Endothelial cell of umbilical vein (primary cell): ENCODE data around the gene LCOR. TPM values are rescaled to one million over a fixed set of nuclear protein-coding genes. Genes with fewer than 3 reads are reported as not detected.

Source experiments
- BruUV-seq: library from RNA; stranded (reverse); fragments of 400-500 nt; replicated peaks from 2 replicates; lab custom pipeline; 2021; lab: Mats Ljungman, UMichigan
- CTCF ChIA-PET: fragments of 300-600, 350-600 bp; sonication (Branson Sonifier 250); formaldehyde crosslinking; loops from one replicate; lab custom pipeline; 2021; ENCODE audit warnings: antibody characterized with exemption, inconsistent platforms; lab: Charles Lee
- POLR2A ChIA-PET: fragments of 300-600, 350-600 bp; sonication (Branson Sonifier 250); formaldehyde crosslinking; loops from one replicate; lab custom pipeline; 2021; ENCODE audit warnings: antibody characterized with exemption, inconsistent platforms; lab: Charles Lee
- DNase-seq: peaks from one replicate; pipeline ENCODE4 v3.0.0-alpha.2; 2011; ENCODE audit warnings: low read depth, low spot score
- FAIRE-seq: peaks from 2 replicates; lab custom pipeline; 2011; peaks lifted over from hg19 to GRCh38; lab: Jason Lieb, UNC
- H2AFZ ChIP-seq: 2 replicates; pipeline ENCODE4 v1.6.0; 2012; ENCODE audit warnings: low read depth, low read length, control low read depth, inconsistent platforms
- H3K27ac ChIP-seq: 2 replicates; pipeline ENCODE4 v1.5.1; 2011; ENCODE audit warnings: low read depth, mild to moderate bottlenecking, control low read depth, low read length, moderate library complexity; ENCODE audit not compliant: insufficient read depth
- H3K27me3 ChIP-seq, 2 experiments: 2 replicates each; pipeline versions ENCODE4 v1.6.0 to v1.6.1; 2011; ENCODE audit warnings: low read length in 2 of 2, mixed read lengths in 1 of 2; ENCODE audit not compliant: control insufficient read depth in 2 of 2, insufficient read depth in 2 of 2
- H3K36me3 ChIP-seq, 2 experiments: 2 replicates in 1 of 2; 3 replicates in 1 of 2; pipeline ENCODE4 v1.5.1; 2011; ENCODE audit warnings: low read length in 2 of 2, mild to moderate bottlenecking in 1 of 2, moderate library complexity in 1 of 2; ENCODE audit not compliant: control insufficient read depth in 2 of 2, insufficient read depth in 2 of 2; ENCODE audit errors: extremely low read depth in 1 of 2
- H3K4me1 ChIP-seq: 3 replicates; pipeline ENCODE4 v1.5.1; 2011; ENCODE audit warnings: mild to moderate bottlenecking, low read length; ENCODE audit not compliant: control insufficient read depth, insufficient read depth; ENCODE audit errors: extremely low read depth
- H3K4me2 ChIP-seq: 2 replicates; pipeline ENCODE4 v1.6.1; 2011; ENCODE audit warnings: low read length, control low read depth, mixed read lengths; ENCODE audit not compliant: insufficient read depth
- H3K4me3 ChIP-seq, 3 experiments: fragments of 200-600 bp in 1 of 3; sonication (generic), shearing (Covaris generic) in 1 of 3; replicated peaks in 1 of 3; 2 replicates each; pipeline ENCODE4 v1.5.1; 2011 to 2016; ENCODE audit warnings: control low read depth in 3 of 3, low read length in 3 of 3, mild to moderate bottlenecking in 2 of 3, inconsistent platforms in 1 of 3, low read depth in 1 of 3, moderate library complexity in 1 of 3; ENCODE audit not compliant: insufficient read depth in 1 of 3
- H3K79me2 ChIP-seq: 2 replicates; pipeline ENCODE4 v1.6.0; 2012; ENCODE audit warnings: low read length, inconsistent platforms; ENCODE audit not compliant: control insufficient read depth, insufficient read depth
- H3K9ac ChIP-seq: replicated peaks from 2 replicates; pipeline ENCODE3; 2011; ENCODE audit warnings: low read length, control low read depth; ENCODE audit not compliant: insufficient read depth; ENCODE audit errors: extremely low read depth
- H3K9me1 ChIP-seq: replicated peaks from 3 replicates; pipeline ENCODE4 v1.6.0; 2011; ENCODE audit warnings: mild to moderate bottlenecking, low read length; ENCODE audit not compliant: control insufficient read depth, insufficient read depth; ENCODE audit errors: extremely low read depth
- H3K9me3 ChIP-seq: replicated peaks from 2 replicates; pipeline ENCODE4 v1.5.1; 2012; ENCODE audit warnings: low read length, inconsistent platforms; ENCODE audit not compliant: control insufficient read depth, insufficient read depth
- H4K20me1 ChIP-seq: replicated peaks from 2 replicates; pipeline ENCODE3; 2011; ENCODE audit warnings: mild to moderate bottlenecking, low read length; ENCODE audit not compliant: control insufficient read depth, insufficient read depth; ENCODE audit errors: extremely low read depth
- EZH2 ChIP-seq: IDR thresholded peaks from 2 replicates; pipeline ENCODE4 v1.6.1; 2012; ENCODE audit warnings: borderline replicate concordance, low read depth, mild to moderate bottlenecking, moderate library complexity, low read length, inconsistent platforms; ENCODE audit not compliant: severe bottlenecking
- FOS ChIP-seq: IDR thresholded peaks from 2 replicates; pipeline ENCODE4 v1.6.1; 2011; ENCODE audit warnings: mild to moderate bottlenecking, low read length, moderate library complexity, borderline replicate concordance; ENCODE audit not compliant: insufficient read depth
- GATA2 ChIP-seq: IDR thresholded peaks from 2 replicates; pipeline ENCODE4 v1.7.0; 2011; ENCODE audit warnings: low read depth, mild to moderate bottlenecking, moderate library complexity, mixed read lengths, low read length; ENCODE audit not compliant: insufficient read length, insufficient read depth
- JUN ChIP-seq: IDR thresholded peaks from 2 replicates; pipeline ENCODE4 v1.6.1; 2011; ENCODE audit warnings: borderline replicate concordance, low read depth; ENCODE audit not compliant: insufficient read length, insufficient read depth
- MYC ChIP-seq: IDR thresholded peaks from one replicate; pipeline ENCODE4 v1.6.1; 2011; ENCODE audit warnings: mild to moderate bottlenecking, low read depth, low read length
- POLR2A ChIP-seq: IDR thresholded peaks from 2 replicates; pipeline ENCODE4 v1.6.1; 2012; ENCODE audit warnings: low read depth, mild to moderate bottlenecking, control low read depth, low read length
- POLR2AphosphoS5 ChIP-seq: IDR thresholded peaks from 2 replicates; pipeline ENCODE4 v1.6.1; 2012; ENCODE audit warnings: low read depth, mild to moderate bottlenecking, control low read depth, low read length, moderate library complexity; ENCODE audit not compliant: insufficient read depth
- dilution Hi-C: fragments of 300-500 bp; cut with MboI; formaldehyde crosslinking; loops from one replicate; pipeline ENCODE4 v1.15.0; 2019; ENCODE audit warnings: low sequenced_read_pairs; ENCODE audit not compliant: extremely low pct_ligation_motif_present
- intact Hi-C: fragments of 100-400 bp; cut with micrococcal nuclease; formaldehyde crosslinking; loops from one replicate; pipeline ENCODE4 v1.10.0; 2022
- polyA plus RNA-seq, 4 experiments: library from polyadenylated mRNA; depleted of rRNA in 3 of 4; stranded (reverse) in 3 of 4; unstranded in 1 of 4; fragments of >200 nt; gene quantifications; 2 replicates each; pipeline versions ENCODE4 v1.2.1 to v1.2.3, GENCODE V29; 2011 to 2012; ENCODE audit warnings: missing spikeins in 1 of 4
- total RNA-seq: library from RNA; stranded (reverse); gene quantifications from 2 replicates; pipeline ENCODE4 v1.2.3, GENCODE V29; 2021
- TF ChIP-seq, protein P1 (sequence below): IDR thresholded peaks from 2 replicates; pipeline ENCODE4 v1.6.1; 2011; ENCODE audit not compliant: insufficient read depth, insufficient read length
- TF ChIP-seq, protein P2 (sequence below), 2 donors: IDR thresholded peaks; 1 replicate in 1 of 2; 2 replicates in 1 of 2; pipeline ENCODE4 v1.5.1; 2011; ENCODE audit warnings: low read length in 2 of 2, mild to moderate bottlenecking in 2 of 2, moderate library complexity in 2 of 2, control low read depth in 1 of 2, inconsistent platforms in 1 of 2, low read depth in 1 of 2; ENCODE audit not compliant: insufficient read depth in 1 of 2; ENCODE audit errors: extremely low read depth in 1 of 2

Gene LCOR
- total and polyA plus RNA-seq, 2 donors (not counting 3 experiments of a cell fraction or from before 2014, with no cell fraction given), result 11.6 to 39.0 TPM

DNA sequence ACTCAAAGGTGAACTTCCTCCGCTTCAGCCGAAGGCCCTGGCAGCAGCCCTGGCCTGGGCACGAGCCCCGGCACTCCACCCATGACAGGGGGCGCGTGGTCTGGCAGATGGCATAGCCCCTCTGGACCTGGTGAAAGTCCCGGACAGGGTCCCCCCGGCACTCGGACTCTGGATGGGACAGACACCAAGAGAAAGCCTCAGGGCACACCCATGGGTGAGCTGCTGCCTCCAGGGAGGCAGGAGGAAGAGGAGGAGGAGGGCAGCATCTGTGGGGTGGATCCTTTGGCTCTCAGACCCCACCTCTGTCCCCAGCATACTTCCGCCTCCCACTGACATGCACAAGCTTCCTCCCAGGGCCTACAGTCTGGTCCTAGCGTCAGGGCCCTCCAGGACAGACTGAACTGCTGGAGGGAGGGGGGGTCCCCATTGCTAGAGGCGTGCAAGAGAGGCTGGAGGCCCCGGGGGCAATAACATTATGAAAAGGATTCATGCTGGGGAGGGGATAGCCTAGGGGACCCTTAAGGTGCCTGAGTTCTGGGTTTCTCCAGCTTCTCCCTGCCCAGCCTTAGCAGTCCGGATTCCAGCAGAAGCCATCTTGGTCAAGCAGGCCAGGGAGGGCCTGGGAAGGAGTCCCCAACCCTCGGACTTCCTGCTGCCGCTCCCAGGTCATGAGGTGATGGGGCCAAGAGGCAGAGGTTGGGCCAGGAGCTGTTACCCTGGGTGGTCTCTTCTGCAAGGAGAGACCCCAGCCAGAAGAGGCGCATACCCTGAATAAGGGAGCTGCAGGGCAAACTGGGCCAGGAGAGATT, 169.3 kb downstream of the LCOR start:
- no peak overlapping the region for H3K9ac ChIP-seq
- POLR2A ChIA-PET, result no interaction called here
- H3K27ac ChIP-seq, result no peak overlapping the region
- no peak overlapping the region for H3K4me2 ChIP-seq
- no peaks in the 10 kb centered on the region for H3K36me3 ChIP-seq
- no peaks in the 10 kb centered on the region for H3K79me2 ChIP-seq
- intact Hi-C loops (no loop called here), dilution Hi-C loops (no loop called here)
- H2AFZ ChIP-seq, result no peak overlapping the region
- no peaks in the 10 kb centered on the region for H3K4me1 ChIP-seq
- CTCF ChIA-PET, result no interaction called here
- no peak for FAIRE-seq
- H4K20me1 ChIP-seq, result no peaks in the 10 kb centered on the region
- no peak overlapping the region for H3K4me3 ChIP-seq
- TF ChIP-seq, protein P1, sequence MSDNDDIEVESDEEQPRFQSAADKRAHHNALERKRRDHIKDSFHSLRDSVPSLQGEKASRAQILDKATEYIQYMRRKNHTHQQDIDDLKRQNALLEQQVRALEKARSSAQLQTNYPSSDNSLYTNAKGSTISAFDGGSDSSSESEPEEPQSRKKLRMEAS, result no peak
- TF ChIP-seq JUN, result no peak
- TF ChIP-seq, protein P2, sequence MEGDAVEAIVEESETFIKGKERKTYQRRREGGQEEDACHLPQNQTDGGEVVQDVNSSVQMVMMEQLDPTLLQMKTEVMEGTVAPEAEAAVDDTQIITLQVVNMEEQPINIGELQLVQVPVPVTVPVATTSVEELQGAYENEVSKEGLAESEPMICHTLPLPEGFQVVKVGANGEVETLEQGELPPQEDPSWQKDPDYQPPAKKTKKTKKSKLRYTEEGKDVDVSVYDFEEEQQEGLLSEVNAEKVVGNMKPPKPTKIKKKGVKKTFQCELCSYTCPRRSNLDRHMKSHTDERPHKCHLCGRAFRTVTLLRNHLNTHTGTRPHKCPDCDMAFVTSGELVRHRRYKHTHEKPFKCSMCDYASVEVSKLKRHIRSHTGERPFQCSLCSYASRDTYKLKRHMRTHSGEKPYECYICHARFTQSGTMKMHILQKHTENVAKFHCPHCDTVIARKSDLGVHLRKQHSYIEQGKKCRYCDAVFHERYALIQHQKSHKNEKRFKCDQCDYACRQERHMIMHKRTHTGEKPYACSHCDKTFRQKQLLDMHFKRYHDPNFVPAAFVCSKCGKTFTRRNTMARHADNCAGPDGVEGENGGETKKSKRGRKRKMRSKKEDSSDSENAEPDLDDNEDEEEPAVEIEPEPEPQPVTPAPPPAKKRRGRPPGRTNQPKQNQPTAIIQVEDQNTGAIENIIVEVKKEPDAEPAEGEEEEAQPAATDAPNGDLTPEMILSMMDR (IDR thresholded peaks at IDR 0.05; ENCODE audit: extremely low read depth in 1 of 2, insufficient read depth in 1 of 2, low read depth in 1 of 2, low read length in 2 of 2), result no peak
- H3K9me1 ChIP-seq, result no peaks in the 10 kb centered on the region
- no TSS peak for BruUV-seq
- DNase-seq, result no peak
- H3K27me3 ChIP-seq, result peaks cover 0 to 2% of the 10 kb centered on the region in 2 experiments
- no peaks in the 10 kb centered on the region for H3K9me3 ChIP-seq

- Histone ChIP-seq H3K9me1 (no peaks in the 10 kb centered on the region), H3K9ac (no peak overlapping the region), H3K27me3 (peaks cover 0 to 2% of the 10 kb centered on the region in 2 experiments), H4K20me1 (no peaks in the 10 kb centered on the region), H3K36me3 (no peaks in the 10 kb centered on the region), H3K4me1 (no peaks in the 10 kb centered on the region), H3K4me3 (no peak overlapping the region), H3K4me2 (no peak overlapping the region), H2AFZ (no peak overlapping the region), H3K9me3 (no peaks in the 10 kb centered on the region), H3K79me2 (no peaks in the 10 kb centered on the region), H3K27ac (no peak overlapping the region)
- ChIA-PET CTCF (interaction anchor here (1.0 to 1.6 kb wide), 4 partner anchors 23 to 194 kb away, joined by 3 to 5 read pairs (median 3); no protein-coding TSS in a partner anchor), POLR2A (no interaction called here)
- BruUV-seq, result no TSS peak
- intact Hi-C loops (no loop called here), dilution Hi-C loops (no loop called here)
- FAIRE-seq (no peak), DNase-seq (no peak)
- TF ChIP-seq POLR2AphosphoS5, result no peak
- TF ChIP-seq EZH2, result no peak
- no peak for TF ChIP-seq MYC
- no peak for TF ChIP-seq GATA2
- no peak for TF ChIP-seq POLR2A
- no peak for TF ChIP-seq JUN
- no peak for TF ChIP-seq FOS
- TF ChIP-seq, protein P2 (IDR thresholded peaks at IDR 0.05; ENCODE audit: extremely low read depth in 1 of 2, insufficient read depth in 1 of 2, low read depth in 1 of 2, low read length in 2 of 2), result no peak
- TF ChIP-seq, protein P1, result no peak
Observed at GRCh38 chr10:97002670-97003069, 170.6 kb downstream of the LCOR start.
